GM18861 (cell line): ENCODE data around the gene ARPC5.
A peak's percentile ranks its signal among the peaks of the same experiment; 100 is the strongest.
"Not testable (repeated sequence)": the region's sequence is repeated elsewhere in the genome, so short reads cannot be mapped to it uniquely, and the experiment has no call there.

ENCODE experiments used
- ATAC-seq: cut with Tn5 transposase; IDR thresholded peaks from one replicate; pipeline ENCODE4 v1.9.1; 2021; ENCODE audit not compliant: unreplicated experiment

The ARPC5 gene

GRCh38 chr1:183612975-183613374 is 22.6 kb downstream of the ARPC5 start:
- not testable (repeated sequence) for ATAC-seq

- ATAC-seq = no peak
Measured at GRCh38 chr1:183612407-183612806, 23.2 kb downstream of the ARPC5 start.

- ATAC-seq = no peak
Measured at GRCh38 chr1:183611021-183611420, 24.6 kb downstream of the ARPC5 start.

GRCh38 chr1:183609759-183610452 is 25.7 kb downstream of the ARPC5 start:
- no peak for ATAC-seq

GRCh38 chr1:183609313-183609712 is 26.3 kb downstream of the ARPC5 start:
- peak; percentile 41 for ATAC-seq

GRCh38 chr1:183607322-183607980 is 28.1 kb downstream of the ARPC5 start:
- ATAC-seq = peak; percentile 54

GRCh38 chr1:183605904-183606303 is 29.7 kb downstream of the ARPC5 start:
- no peak for ATAC-seq

- no peak for ATAC-seq
Measured at GRCh38 chr1:183604815-183605214, 30.8 kb downstream of the ARPC5 start.

GRCh38 chr1:183604038-183604808 is 31.4 kb downstream of the ARPC5 start:
- no peak for ATAC-seq

GRCh38 chr1:183602510-183602909 is 33.1 kb downstream of the ARPC5 start:
- ATAC-seq = no peak

- no peak for ATAC-seq
Measured at GRCh38 chr1:183600634-183601033, 34.9 kb downstream of the ARPC5 start.

GRCh38 chr1:183600136-183600535 is 35.4 kb downstream of the ARPC5 start:
- ATAC-seq = no peak

GRCh38 chr1:183598386-183598785 is 37.2 kb downstream of the ARPC5 start:
- ATAC-seq = peak; percentile 45

GRCh38 chr1:183597656-183598347 is 37.8 kb downstream of the ARPC5 start:
- no peak for ATAC-seq

- no peak for ATAC-seq
Measured at GRCh38 chr1:183596500-183596899, 39.1 kb downstream of the ARPC5 start.

GRCh38 chr1:183595537-183595936 is 40.0 kb downstream of the ARPC5 start:
- no peak for ATAC-seq

- peak; percentile 49 for ATAC-seq
Measured at GRCh38 chr1:183593356-183593755, 42.2 kb downstream of the ARPC5 start.

- ATAC-seq = no peak
Measured at GRCh38 chr1:183592733-183593132, 42.9 kb downstream of the ARPC5 start.

GRCh38 chr1:183590244-183591191 is 45.1 kb downstream of the ARPC5 start, which contains the start of gene NCF2:
Gene NCF2 (minus strand): TSS chr1:183590459. CDS start chr1:183590329, 130 bp downstream.
- peak; percentile 66 for ATAC-seq

GRCh38 chr1:183589874-183590243 is 45.7 kb downstream of the ARPC5 start:
- no peak for ATAC-seq
